Parathyroid adenoma (tissue), 2 donors: ENCODE measurements around the gene CIRBP.

ENCODE experiments used
- H2AFZ ChIP-seq: fragments of 300-600 bp; sonication (generic); one replicate; pipeline ENCODE4 v1.7.0; 2017; ENCODE audit warnings: antibody characterized with exemption, mild to moderate bottlenecking
- H3K27ac ChIP-seq: fragments of 300-600 bp; sonication (generic); one replicate; pipeline ENCODE4 v1.7.0; 2017
- H3K27me3 ChIP-seq: fragments of 300-600 bp; sonication (generic); one replicate; pipeline ENCODE4 v1.7.0; 2017; ENCODE audit warnings: low read length; ENCODE audit not compliant: control insufficient read depth, insufficient read depth
- H3K36me3 ChIP-seq: fragments of 300-600 bp; sonication (generic); one replicate; pipeline ENCODE4 v1.7.0; 2017; ENCODE audit warnings: low read length; ENCODE audit not compliant: control insufficient read depth, insufficient read depth
- H3K4me1 ChIP-seq: fragments of 300-600 bp; sonication (generic); one replicate; pipeline ENCODE4 v1.7.0; 2017; ENCODE audit warnings: control low read depth
- H3K4me2 ChIP-seq: fragments of 300-600 bp; sonication (generic); one replicate; pipeline ENCODE4 v1.7.0; 2017; ENCODE audit warnings: low read length
- H3K4me3 ChIP-seq: fragments of 300-600 bp; sonication (generic); one replicate; pipeline ENCODE4 v1.7.0; 2017; ENCODE audit warnings: low read depth, low read length
- H3K79me2 ChIP-seq: fragments of 300-600 bp; sonication (generic); one replicate; pipeline ENCODE4 v1.7.0; 2017; ENCODE audit warnings: control low read depth
- H3K9ac ChIP-seq: fragments of 300-600 bp; sonication (generic); one replicate; pipeline ENCODE4 v1.7.0; 2017; ENCODE audit warnings: mild to moderate bottlenecking
- H3K9me3 ChIP-seq: fragments of 300-600 bp; sonication (generic); one replicate; pipeline ENCODE4 v1.7.0; 2017; ENCODE audit warnings: low read length; ENCODE audit not compliant: control insufficient read depth
- TF ChIP-seq, protein P1 (sequence below): fragments of 300-600 bp; sonication (generic); IDR thresholded peaks from one replicate; pipeline ENCODE4 v1.7.0; 2017; ENCODE audit warnings: antibody characterized with exemption, mild to moderate bottlenecking
- donor health status: primary hyperparathyroidism.

CIRBP gene

DNA sequence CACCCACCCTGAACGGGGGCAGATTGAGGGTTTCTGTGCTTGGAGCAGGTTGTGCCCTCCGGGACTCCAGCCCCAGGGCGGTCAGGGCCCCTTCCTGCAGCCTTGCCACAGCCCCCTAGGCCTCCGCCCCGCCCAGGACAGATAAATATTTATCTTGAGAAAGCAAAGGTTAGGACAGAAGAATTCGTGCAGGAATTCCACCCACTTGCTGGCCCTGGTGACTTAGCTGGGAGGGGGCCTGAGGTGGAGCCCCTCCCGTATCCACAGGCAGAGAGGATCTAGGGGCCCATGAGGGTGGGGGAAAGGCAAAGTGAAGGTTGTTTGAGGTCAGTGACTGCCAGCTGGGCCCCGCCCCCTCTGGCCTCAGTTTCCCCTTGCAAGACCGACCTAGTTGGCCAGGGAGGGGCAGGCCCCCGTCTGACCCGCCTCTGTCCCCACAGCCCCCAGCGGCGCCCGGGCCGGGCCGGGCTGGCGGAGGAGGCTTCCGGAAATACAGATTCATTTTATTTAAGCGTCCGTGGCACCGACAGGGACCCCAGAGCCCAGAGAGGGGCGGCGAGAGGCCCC is 15.5 kb upstream of the CIRBP start:
- no peaks in the 10 kb centered on the region for H3K27me3 ChIP-seq
- no peaks in the 10 kb centered on the region for H3K36me3 ChIP-seq
- H3K4me2 ChIP-seq = no peak overlapping the region
- no peaks in the 10 kb centered on the region for H3K9me3 ChIP-seq
- H3K27ac ChIP-seq = peak overlapping the region; percentile 64
- H3K4me3 ChIP-seq = no peak overlapping the region
- peaks cover 7% of the 10 kb centered on the region for H3K79me2 ChIP-seq
- peaks cover 3% of the 10 kb centered on the region for H3K4me1 ChIP-seq
- H3K9ac ChIP-seq = no peak overlapping the region
- TF ChIP-seq, protein P1, sequence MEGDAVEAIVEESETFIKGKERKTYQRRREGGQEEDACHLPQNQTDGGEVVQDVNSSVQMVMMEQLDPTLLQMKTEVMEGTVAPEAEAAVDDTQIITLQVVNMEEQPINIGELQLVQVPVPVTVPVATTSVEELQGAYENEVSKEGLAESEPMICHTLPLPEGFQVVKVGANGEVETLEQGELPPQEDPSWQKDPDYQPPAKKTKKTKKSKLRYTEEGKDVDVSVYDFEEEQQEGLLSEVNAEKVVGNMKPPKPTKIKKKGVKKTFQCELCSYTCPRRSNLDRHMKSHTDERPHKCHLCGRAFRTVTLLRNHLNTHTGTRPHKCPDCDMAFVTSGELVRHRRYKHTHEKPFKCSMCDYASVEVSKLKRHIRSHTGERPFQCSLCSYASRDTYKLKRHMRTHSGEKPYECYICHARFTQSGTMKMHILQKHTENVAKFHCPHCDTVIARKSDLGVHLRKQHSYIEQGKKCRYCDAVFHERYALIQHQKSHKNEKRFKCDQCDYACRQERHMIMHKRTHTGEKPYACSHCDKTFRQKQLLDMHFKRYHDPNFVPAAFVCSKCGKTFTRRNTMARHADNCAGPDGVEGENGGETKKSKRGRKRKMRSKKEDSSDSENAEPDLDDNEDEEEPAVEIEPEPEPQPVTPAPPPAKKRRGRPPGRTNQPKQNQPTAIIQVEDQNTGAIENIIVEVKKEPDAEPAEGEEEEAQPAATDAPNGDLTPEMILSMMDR = no peak
- H2AFZ ChIP-seq = no peak overlapping the region

DNA sequence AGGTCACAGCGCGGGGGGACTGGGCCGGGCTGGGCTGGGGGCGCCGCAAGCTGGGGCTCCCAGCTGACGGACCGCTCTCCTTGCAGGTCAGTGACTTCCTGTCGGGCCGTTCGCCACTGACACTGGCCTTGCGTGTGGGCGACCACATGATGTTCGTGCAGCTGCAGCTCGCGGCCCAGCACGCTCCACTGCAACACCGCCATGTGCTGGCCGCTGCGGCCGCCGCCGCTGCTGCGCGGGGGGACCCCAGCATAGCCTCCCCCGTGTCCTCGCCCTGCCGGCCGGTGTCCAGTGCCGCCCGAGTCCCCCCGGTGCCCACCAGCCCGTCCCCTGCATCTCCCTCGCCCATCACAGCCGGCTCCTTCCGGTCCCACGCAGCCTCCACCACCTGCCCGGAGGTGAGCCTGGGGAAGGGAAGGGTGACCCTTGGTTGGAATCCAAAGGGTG is 15.0 kb upstream of the CIRBP start:
- H3K27ac ChIP-seq = peak overlapping the region; percentile 64
- peaks cover 7% of the 10 kb centered on the region for H3K79me2 ChIP-seq
- TF ChIP-seq, protein P1 = no peak
- H3K36me3 ChIP-seq = no peaks in the 10 kb centered on the region
- H3K9ac ChIP-seq = no peak overlapping the region
- H3K9me3 ChIP-seq = no peaks in the 10 kb centered on the region
- H3K4me3 ChIP-seq = no peak overlapping the region
- H3K27me3 ChIP-seq = no peaks in the 10 kb centered on the region
- H3K4me1 ChIP-seq = peaks cover 3% of the 10 kb centered on the region
- no peak overlapping the region for H2AFZ ChIP-seq
- no peak overlapping the region for H3K4me2 ChIP-seq

DNA sequence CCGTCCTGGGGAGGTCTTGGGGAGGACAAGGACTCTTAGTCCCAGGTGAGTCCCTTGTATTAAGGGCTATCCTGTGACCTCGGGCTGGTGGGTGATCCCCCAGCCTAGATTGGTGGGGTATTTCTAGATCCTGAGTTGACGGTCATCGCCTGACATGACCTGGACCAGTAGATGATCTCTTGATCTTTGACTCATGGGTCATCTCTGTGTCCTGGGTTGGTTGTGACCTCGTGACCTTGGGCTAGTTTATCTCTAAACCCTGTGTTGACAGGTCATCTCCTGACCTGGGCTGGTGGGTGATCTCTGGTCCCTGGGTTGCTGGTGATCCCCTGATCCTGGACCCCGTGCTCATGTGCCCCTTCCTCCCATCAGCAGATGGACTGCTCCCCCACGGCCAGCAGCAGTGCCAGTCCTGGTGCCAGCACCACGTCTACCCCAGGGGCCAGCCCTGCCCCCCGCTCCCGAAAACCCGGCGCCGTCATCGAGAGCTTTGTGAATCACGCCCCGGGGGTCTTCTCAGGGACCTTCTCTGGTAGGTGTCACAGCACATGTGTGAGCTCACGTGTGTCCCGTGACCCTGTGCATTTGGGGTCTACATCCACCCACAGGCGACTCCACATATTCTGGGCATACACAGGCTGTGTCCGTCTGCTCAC is 14.5 kb upstream of the CIRBP start:
- Histone ChIP-seq H3K4me3 (no peak overlapping the region), H3K4me1 (peaks cover 3% of the 10 kb centered on the region), H3K36me3 (no peaks in the 10 kb centered on the region), H3K79me2 (peaks cover 7% of the 10 kb centered on the region), H2AFZ (no peak overlapping the region), H3K27me3 (no peaks in the 10 kb centered on the region), H3K9ac (no peak overlapping the region), H3K27ac (peak overlapping the region; percentile 29), H3K4me2 (no peak overlapping the region), H3K9me3 (no peaks in the 10 kb centered on the region)
- TF ChIP-seq, protein P1 = no peak

DNA sequence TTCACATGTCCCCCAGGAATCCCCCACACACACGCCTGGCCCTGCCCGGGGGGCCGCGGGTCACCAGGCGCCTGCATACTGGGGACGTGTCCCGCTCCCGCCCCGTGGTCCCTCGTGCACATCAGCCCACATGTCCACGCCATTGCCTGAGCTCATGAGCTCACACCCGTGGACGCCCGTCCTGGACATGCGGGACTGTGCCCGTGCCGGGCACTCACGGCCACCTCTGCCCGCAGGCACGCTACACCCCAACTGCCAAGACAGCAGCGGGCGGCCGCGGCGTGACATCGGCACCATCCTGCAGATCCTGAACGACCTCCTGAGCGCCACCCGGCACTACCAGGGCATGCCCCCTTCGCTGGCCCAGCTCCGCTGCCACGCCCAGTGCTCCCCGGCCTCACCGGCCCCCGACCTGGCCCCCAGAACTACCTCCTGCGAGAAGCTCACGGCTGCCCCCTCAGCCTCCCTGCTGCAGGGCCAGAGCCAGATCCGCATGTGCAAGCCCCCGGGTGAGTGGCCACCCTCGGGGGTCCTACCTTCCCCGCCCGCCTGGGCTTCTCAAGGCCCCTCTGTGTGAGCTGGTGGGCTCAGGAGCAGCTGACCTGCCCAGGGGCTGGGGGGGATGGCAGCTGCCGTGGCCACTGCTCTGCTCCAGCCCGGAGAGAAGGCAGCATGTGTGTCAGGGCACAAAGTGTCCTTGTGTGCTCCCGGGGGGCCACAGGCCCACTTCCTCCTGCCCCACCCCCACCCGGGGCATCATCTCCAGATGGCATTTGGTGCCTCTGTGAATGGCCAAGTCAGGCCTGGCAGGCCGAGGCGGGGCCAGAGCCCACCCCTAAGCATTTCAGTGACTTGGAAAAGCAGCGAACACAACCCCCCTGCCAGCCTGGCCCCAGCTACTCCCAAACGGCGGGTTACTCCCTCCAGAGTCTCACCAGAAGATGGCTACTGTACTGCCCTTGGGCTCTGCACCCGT is 13.7 kb upstream of the CIRBP start:
- H3K36me3 ChIP-seq = no peaks in the 10 kb centered on the region
- no peak overlapping the region for H3K4me2 ChIP-seq
- no peak overlapping the region for H3K9ac ChIP-seq
- H3K4me1 ChIP-seq = peaks cover 6% of the 10 kb centered on the region
- no peaks in the 10 kb centered on the region for H3K27me3 ChIP-seq
- TF ChIP-seq, protein P1 = no peak
- H3K79me2 ChIP-seq = peaks cover 7% of the 10 kb centered on the region
- H3K27ac ChIP-seq = no peak overlapping the region
- H3K4me3 ChIP-seq = no peak overlapping the region
- H3K9me3 ChIP-seq = no peaks in the 10 kb centered on the region
- no peak overlapping the region for H2AFZ ChIP-seq
